Stimulated activated CD8-positive, alpha-beta memory T cell treated with anti-CD3 and anti-CD28 coated beads, Interleukin-4, amount 100 ng/mL, for 24 hours (primary cell): ENCODE data around the gene MAPRE2.
"Not testable (repeated sequence)": the region's sequence is repeated elsewhere in the genome, so short reads cannot be mapped to it uniquely, and the experiment has no call there.

Experiments used
- DNase-seq: peaks from one replicate; pipeline ENCODE4 v3.0.0-alpha.2; 2020; ENCODE audit warnings: low read depth

MAPRE2 gene

GRCh38 chr18:35091841-35092240 is 50.6 kb downstream of the MAPRE2 start:
- no peak for DNase-seq

GRCh38 chr18:35095983-35096676 is 54.9 kb downstream of the MAPRE2 start:
- no peak for DNase-seq

- DNase-seq: no peak
Measured at GRCh38 chr18:35096677-35097011, 55.4 kb downstream of the MAPRE2 start.

GRCh38 chr18:35097195-35097594 is 56.0 kb downstream of the MAPRE2 start:
- no peak for DNase-seq

- no peak for DNase-seq
Measured at GRCh38 chr18:35097763-35098162, 56.5 kb downstream of the MAPRE2 start.

- no peak for DNase-seq
Measured at GRCh38 chr18:35099911-35100310, 58.7 kb downstream of the MAPRE2 start.

DNA sequence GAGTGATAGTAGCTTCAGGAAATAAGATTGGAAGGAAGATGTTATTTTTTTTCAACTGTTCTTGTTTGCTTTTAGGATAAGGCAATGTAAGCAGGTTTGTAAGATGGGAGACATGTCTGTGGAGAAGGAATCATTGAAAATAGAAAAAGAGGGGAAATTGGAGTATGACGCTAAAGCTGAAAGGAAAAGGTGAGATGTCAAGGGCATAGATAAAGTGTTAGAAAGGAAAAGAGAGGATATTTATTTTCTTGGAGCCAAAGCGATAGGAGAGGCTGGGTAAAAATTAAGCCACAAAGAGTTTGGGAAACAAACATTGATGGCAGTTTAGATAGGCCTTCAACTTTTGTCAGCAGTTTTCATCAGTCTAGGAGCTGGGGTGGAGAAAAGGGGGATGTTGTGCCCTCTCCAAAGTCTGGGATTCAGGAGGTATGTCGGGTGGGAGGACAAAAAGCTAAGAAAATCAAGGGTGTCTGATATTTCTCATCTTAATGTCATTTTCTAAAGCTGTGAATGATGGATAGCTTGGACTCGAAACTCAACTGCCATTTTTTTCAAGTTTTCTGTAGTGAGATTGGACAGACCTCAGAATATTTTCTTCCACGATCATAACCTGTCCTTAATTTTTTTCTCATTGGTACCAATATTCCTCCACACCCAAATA is 63.3 kb downstream of the MAPRE2 start:
- no peak for DNase-seq

- no peak for DNase-seq
Measured at GRCh38 chr18:35106013-35106844, 65.0 kb downstream of the MAPRE2 start.

- no peak for DNase-seq
Measured at GRCh38 chr18:35106845-35107148, 65.6 kb downstream of the MAPRE2 start.

DNA sequence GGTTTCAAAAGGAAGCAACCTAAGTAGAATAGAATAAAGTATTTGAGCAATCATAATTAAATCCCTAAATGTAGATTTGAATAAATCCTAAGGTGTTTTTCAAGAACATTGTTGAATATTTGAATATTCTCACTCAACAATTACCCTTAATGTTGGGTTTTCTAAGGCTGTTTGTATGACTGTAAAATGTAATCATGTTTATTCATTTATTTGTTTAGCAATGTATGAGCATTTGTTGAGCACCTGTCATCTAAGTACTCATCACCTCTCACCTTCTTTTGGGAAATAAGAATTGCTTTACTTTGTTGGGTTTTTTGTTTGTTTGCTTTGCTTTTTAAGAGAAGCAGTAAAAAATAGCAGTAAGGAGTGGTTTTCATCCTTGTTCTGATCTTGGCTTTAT is 66.0 kb downstream of the MAPRE2 start:
- DNase-seq: no peak

DNA sequence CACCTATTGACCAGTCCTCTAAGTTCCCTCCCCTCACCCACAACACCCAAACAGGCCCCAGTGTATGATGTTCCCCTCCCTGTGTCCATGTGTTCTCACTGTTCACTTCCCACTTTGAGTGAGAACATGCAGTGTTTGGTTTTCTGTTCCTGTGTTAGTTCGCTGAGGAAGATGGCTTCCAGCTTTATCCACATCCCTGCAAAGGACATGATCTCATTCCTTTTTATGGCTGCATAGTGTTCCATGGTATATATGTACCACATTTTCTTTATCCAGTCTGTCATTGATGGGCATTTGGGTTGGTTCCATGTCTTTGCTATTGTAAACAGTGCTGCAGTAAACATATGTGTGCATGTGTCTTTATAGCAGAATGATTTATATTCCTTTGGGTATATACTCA is 66.9 kb downstream of the MAPRE2 start:
- DNase-seq: not testable (repeated sequence)

DNA sequence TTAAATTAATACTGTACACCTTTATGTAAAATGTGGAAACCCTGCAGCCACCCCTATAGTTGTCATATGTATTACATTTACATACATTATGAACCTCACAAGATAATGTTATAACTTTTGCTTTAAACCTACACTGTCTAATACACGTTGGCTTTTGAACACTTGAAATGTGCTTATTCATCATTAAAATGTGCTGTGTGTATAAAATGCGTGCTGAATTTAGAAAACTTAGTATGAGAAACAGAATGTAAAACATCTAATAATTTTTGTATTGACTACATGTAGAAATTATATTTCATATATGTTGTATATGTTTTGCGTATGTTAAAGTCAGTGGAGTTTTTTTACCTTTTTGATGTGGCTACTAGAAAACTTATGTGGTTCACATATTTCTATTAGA is 68.8 kb downstream of the MAPRE2 start:
- DNase-seq: no peak

- DNase-seq: no peak
Measured at GRCh38 chr18:35110554-35111485, 69.6 kb downstream of the MAPRE2 start.

DNA sequence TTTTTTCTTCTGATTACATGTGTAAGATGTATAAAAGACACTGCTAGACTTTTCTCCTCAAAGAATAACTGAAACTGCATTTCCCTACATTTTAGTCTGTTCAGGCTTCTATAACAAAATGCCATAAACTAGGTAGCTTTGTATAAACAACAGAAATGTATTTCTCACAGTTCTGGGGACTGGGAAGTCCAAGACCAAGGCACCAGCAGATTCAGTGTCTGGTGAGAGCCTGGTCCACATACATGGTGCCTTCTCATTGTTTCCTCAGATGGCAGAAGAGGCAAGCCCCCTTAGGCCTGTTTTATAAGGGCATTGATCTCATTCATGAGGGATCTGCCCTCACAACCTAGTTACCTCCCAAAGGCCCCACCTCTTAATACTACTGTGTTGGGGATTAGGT is 71.5 kb downstream of the MAPRE2 start:
- DNase-seq: no peak

DNA sequence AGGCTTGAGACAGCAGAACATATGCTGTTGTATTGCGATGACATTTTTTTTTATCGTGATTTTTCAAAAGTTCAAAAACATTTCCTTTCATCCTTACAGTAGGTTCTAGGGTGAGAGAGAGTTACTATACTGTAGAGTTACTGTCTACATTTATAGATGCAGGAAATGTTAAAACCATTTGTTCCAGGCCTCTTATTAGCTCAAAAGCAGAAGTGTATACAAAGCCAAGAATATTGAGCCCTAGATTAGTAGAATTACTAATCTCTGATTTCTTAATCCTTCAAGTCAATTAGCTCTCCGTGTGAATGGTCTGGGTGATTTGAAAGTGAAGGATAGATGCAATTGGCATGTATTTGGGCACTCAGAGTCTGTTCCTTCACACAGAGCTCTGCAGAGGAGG is 73.1 kb downstream of the MAPRE2 start:
- no peak for DNase-seq

GRCh38 chr18:35116784-35117318 is 75.6 kb downstream of the MAPRE2 start:
- DNase-seq: no peak

- DNase-seq: no peak
Measured at GRCh38 chr18:35117372-35117771, 76.2 kb downstream of the MAPRE2 start.

DNA sequence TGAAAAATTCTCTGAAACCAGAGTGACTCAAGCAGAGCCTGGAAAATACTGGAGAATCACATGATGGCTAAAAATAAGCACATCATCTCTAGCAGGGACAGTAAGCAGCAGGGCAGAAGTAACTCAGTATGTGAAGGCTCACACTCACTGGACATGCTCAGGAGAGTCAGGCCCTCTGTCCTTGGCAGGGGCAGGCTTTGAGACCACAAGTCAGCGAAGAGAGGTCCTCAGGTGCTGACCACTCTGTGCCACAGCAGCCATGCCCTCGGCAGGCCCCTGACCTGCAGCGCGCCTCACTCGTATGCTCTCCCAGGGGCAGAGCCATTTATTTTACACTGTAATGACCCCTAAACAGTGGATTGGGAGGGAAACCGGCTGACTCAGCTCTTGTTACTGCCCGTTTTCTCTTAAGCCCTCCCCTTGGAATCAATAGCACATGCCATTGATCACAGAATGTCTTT is 76.8 kb downstream of the MAPRE2 start:
- no peak for DNase-seq

DNA sequence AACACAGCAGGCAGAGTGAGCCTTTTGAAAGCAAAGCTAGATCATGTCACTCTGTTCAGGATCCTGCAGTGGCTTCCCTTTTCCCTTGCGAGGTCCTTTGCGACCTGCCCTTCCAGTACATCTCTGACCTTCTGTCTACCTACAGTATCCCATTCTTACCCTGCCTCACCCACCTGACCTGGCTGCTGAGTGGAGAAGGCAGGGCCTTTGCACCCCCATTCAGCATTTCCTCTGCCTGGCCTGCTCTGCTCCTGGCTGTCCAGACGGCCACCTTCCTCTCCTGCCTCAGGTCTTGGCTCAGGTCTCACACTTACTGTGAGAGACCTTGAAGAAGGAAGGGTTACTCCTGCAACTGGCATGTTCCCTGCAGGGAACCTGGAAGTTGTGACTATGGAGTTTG is 77.4 kb downstream of the MAPRE2 start:
- DNase-seq: no peak

- DNase-seq: no peak
Measured at GRCh38 chr18:35121038-35121437, 79.8 kb downstream of the MAPRE2 start.

DNA sequence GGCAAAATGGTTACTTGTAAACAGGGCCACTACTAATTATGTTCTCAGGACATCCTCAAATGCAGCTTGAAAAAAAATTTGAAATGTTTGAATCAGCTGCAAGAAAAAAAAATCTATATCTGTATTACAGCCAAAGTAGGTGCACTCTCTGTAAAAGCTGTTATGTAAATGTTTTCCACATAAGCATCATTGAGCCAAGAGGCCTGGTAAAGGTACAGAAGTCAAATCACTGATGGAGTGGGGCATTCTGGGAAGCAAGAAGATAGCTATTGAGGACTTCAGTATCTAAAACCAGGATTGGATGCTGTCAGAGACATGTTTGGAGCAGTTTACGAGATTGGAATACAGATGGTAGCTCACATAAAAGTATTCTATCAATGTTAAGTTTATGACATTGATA is 80.3 kb downstream of the MAPRE2 start:
- DNase-seq: no peak
